HepG2 (cell line): ENCODE measurements around the gene COASY. TPM values are rescaled to one million over a fixed set of nuclear protein-coding genes. Genes with fewer than 3 reads are reported as not detected.

Experiments
- EZH2 ChIP-seq: conservative IDR thresholded peaks from 2 replicates; pipeline ENCODE4 v1.6.1; 2012; ENCODE audit warnings: mild to moderate bottlenecking, low read depth, low read length, moderate library complexity
- HDAC2 ChIP-seq: sonication (generic); formaldehyde crosslinking; IDR thresholded peaks from 2 replicates; pipeline ENCODE4 v1.4.0; 2020; ENCODE audit warnings: missing genetic modification reagents
- KLF9 ChIP-seq: IDR thresholded peaks from 2 replicates; pipeline ENCODE4 v1.6.1; 2016; ENCODE audit warnings: low read depth
- NR2F1 ChIP-seq, 2 experiments: fragments of 450-650 bp in 1 of 2; formaldehyde crosslinking in 1 of 2; IDR thresholded peaks; 2 replicates each; pipeline versions ENCODE4 v1.5.0 to v1.6.1; 2016 to 2020; ENCODE audit warnings: mild to moderate bottlenecking in 1 of 2, missing compliant biosample characterization in 1 of 2, missing genetic modification reagents in 1 of 2, moderate library complexity in 1 of 2
- PAX8 ChIP-seq: sonication (generic); formaldehyde crosslinking; IDR thresholded peaks from 2 replicates; pipeline ENCODE4 v1.8.0; 2022; ENCODE audit warnings: mild to moderate bottlenecking, missing genetic modification reagents, borderline replicate concordance
- SIX4 ChIP-seq: sonication (generic); formaldehyde crosslinking; IDR thresholded peaks from 2 replicates; pipeline ENCODE4 v1.4.0; 2020; ENCODE audit warnings: missing genetic modification reagents
- SNAPC4 ChIP-seq: sonication (generic); formaldehyde crosslinking; IDR thresholded peaks from 2 replicates; pipeline ENCODE4 v1.4.0; 2020; ENCODE audit warnings: mild to moderate bottlenecking, missing genetic modification reagents
- ZNF720 ChIP-seq: sonication (generic); formaldehyde crosslinking; IDR thresholded peaks from 2 replicates; pipeline ENCODE4 v1.4.0; 2020; ENCODE audit warnings: missing genetic modification reagents
- ZNF761 ChIP-seq: sonication (generic); formaldehyde crosslinking; conservative IDR thresholded peaks from 2 replicates; pipeline ENCODE4 v1.4.0; 2020; ENCODE audit warnings: mild to moderate bottlenecking, missing genetic modification reagents
- ZNF879 ChIP-seq: sonication (generic); formaldehyde crosslinking; IDR thresholded peaks from 2 replicates; pipeline ENCODE4 v1.8.1; 2023; ENCODE audit warnings: missing genetic modification reagents
- ZSCAN31 ChIP-seq: sonication (generic); formaldehyde crosslinking; IDR thresholded peaks from 2 replicates; pipeline ENCODE4 v1.5.0; 2020; ENCODE audit warnings: low read depth, mild to moderate bottlenecking, missing genetic modification reagents
- polyA plus RNA-seq, 8 experiments: library from polyadenylated mRNA; depleted of rRNA in 3 of 8; stranded (reverse) in 7 of 8; unstranded in 1 of 8; fragments of >200 nt; fragmentation: Illumina TruSeq in 4 of 8; extraction: Trizol in 4 of 8; gene quantifications; 2 replicates each; pipeline versions ENCODE4 v1.2.1 to v1.2.3, GENCODE V29; 2011 to 2016; ENCODE audit warnings: low read depth in 4 of 8, missing spikeins in 1 of 8, mixed read lengths in 1 of 8; ENCODE audit not compliant: insufficient read depth in 1 of 8
- total RNA-seq, 5 experiments: library from RNA; depleted of rRNA; stranded (reverse); fragments of >200 nt; fragmentation: Illumina TruSeq; extraction: Trizol; gene quantifications; 2 replicates each; pipeline ENCODE4 v1.2.3, GENCODE V29; 2016; ENCODE audit warnings: low read depth in 1 of 5
- TF ChIP-seq, protein P1 (sequence below): sonication (generic); formaldehyde crosslinking; conservative IDR thresholded peaks from 2 replicates; pipeline ENCODE4 v1.4.0; 2020; ENCODE audit warnings: missing genetic modification reagents
- TF ChIP-seq, protein P2 (sequence below): IDR thresholded peaks from 2 replicates; pipeline ENCODE4 v1.6.1; 2016; ENCODE audit warnings: missing compliant biosample characterization, missing genetic modification reagents, borderline replicate concordance
- TF ChIP-seq, protein P3 (sequence below): sonication (generic); formaldehyde crosslinking; IDR thresholded peaks from 2 replicates; pipeline ENCODE4 v1.4.0; 2020; ENCODE audit warnings: missing genetic modification reagents
- TF ChIP-seq, protein P4 (sequence below): sonication (generic); formaldehyde crosslinking; IDR thresholded peaks from 2 replicates; pipeline ENCODE4 v1.9.0; 2021; ENCODE audit warnings: missing genetic modification reagents, mild to moderate bottlenecking, borderline replicate concordance

The COASY gene
- total and polyA plus RNA-seq, 2 of the 13 experiments (the other 11 are each of a cell fraction or from before 2014, with no cell fraction given), result 90.7 to 125 TPM

DNA sequence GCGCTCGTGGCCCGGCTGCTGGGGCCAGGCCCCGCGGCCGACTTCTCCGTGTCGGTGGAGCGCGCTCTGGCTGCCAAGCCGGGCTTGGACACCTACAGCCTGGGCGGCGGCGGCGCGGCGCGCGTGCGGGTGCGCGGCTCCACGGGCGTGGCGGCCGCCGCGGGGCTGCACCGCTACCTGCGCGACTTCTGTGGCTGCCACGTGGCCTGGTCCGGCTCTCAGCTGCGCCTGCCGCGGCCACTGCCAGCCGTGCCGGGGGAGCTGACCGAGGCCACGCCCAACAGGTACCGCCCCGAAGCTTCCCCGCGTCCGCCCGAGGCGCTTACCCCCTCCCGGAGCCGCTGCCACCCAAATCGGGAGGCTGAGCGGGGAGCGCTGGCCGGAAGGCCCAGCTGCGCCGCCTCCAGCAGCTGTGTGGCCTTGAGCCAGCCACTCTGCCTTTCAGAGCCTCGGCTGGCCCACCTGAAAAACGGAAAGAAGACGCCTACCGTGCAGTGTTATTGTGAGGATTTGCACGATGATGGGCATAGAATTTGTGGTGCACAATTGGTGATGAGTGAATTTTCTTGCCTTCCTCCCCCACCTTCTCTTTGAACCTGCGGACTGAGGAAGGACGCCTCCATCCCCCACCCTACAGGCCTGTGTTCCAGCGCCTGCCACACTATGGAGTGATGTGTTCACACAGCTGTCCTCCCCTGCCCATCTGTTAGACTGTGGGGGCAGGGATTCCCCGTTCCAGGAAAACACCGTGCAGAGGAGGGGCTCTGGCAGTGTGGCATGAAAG is 25.4 kb upstream of the COASY start (continued):
- TF ChIP-seq SNAPC4 (CRISPR knock-in tag) (no peak), ZNF720 (CRISPR knock-in tag) (0 out of 2 replicates have a peak, but pooled peaks have one; percentile 23), NR2F1 (CRISPR knock-in tag; IDR thresholded peaks at IDR 0.05) (peak in 1 of 2 experiments; percentile 24; a peak in 1 of 4 replicates), KLF9 (peak; percentile 83; the same call in 1 of the 2 replicates), HDAC2 (CRISPR knock-in tag) (peak; percentile 84), ZNF879 (0 out of 2 replicates have a peak, but pooled peaks have one; percentile 28), ZSCAN31 (CRISPR knock-in tag) (peak; percentile 77; the same call in 1 of the 2 replicates), ZNF761 (CRISPR knock-in tag) (peak; percentile 66; the same call in 1 of the 2 replicates), PAX8 (CRISPR knock-in tag) (no peak), EZH2 (no peak), SIX4 (CRISPR knock-in tag) (peak; percentile 57; the same call in 1 of the 2 replicates)
- TF ChIP-seq, protein P1, sequence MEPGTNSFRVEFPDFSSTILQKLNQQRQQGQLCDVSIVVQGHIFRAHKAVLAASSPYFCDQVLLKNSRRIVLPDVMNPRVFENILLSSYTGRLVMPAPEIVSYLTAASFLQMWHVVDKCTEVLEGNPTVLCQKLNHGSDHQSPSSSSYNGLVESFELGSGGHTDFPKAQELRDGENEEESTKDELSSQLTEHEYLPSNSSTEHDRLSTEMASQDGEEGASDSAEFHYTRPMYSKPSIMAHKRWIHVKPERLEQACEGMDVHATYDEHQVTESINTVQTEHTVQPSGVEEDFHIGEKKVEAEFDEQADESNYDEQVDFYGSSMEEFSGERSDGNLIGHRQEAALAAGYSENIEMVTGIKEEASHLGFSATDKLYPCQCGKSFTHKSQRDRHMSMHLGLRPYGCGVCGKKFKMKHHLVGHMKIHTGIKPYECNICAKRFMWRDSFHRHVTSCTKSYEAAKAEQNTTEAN (CRISPR knock-in tag), result no peak
- TF ChIP-seq, protein P2, sequence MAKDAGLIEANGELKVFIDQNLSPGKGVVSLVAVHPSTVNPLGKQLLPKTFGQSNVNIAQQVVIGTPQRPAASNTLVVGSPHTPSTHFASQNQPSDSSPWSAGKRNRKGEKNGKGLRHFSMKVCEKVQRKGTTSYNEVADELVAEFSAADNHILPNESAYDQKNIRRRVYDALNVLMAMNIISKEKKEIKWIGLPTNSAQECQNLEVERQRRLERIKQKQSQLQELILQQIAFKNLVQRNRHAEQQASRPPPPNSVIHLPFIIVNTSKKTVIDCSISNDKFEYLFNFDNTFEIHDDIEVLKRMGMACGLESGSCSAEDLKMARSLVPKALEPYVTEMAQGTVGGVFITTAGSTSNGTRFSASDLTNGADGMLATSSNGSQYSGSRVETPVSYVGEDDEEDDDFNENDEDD (CRISPR knock-in tag), result peak; percentile 81; the same call in 1 of the 2 replicates
- TF ChIP-seq, protein P3, sequence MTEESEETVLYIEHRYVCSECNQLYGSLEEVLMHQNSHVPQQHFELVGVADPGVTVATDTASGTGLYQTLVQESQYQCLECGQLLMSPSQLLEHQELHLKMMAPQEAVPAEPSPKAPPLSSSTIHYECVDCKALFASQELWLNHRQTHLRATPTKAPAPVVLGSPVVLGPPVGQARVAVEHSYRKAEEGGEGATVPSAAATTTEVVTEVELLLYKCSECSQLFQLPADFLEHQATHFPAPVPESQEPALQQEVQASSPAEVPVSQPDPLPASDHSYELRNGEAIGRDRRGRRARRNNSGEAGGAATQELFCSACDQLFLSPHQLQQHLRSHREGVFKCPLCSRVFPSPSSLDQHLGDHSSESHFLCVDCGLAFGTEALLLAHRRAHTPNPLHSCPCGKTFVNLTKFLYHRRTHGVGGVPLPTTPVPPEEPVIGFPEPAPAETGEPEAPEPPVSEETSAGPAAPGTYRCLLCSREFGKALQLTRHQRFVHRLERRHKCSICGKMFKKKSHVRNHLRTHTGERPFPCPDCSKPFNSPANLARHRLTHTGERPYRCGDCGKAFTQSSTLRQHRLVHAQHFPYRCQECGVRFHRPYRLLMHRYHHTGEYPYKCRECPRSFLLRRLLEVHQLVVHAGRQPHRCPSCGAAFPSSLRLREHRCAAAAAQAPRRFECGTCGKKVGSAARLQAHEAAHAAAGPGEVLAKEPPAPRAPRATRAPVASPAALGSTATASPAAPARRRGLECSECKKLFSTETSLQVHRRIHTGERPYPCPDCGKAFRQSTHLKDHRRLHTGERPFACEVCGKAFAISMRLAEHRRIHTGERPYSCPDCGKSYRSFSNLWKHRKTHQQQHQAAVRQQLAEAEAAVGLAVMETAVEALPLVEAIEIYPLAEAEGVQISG (CRISPR knock-in tag), result peak; percentile 54; the same call in 1 of the 2 replicates
- TF ChIP-seq, protein P4, sequence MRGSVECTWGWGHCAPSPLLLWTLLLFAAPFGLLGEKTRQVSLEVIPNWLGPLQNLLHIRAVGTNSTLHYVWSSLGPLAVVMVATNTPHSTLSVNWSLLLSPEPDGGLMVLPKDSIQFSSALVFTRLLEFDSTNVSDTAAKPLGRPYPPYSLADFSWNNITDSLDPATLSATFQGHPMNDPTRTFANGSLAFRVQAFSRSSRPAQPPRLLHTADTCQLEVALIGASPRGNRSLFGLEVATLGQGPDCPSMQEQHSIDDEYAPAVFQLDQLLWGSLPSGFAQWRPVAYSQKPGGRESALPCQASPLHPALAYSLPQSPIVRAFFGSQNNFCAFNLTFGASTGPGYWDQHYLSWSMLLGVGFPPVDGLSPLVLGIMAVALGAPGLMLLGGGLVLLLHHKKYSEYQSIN (CRISPR knock-in tag), result no peak
